Ramos (cell line): ENCODE results near the gene PLAAT2.
"Not testable (repeated sequence)": the region's sequence is repeated elsewhere in the genome, so short reads cannot be mapped to it uniquely, and the experiment has no call there.

Source experiments
- in situ Hi-C: fragments of 300-500 bp; cut with MboI; formaldehyde crosslinking; loops from one replicate; pipeline ENCODE4 v1.14.3; 2022; ENCODE audit warnings: low sequenced_read_pairs; ENCODE audit not compliant: unreplicated experiment

Gene PLAAT2

GRCh38 chr11:63581224-63581623 is 18.0 kb upstream of the PLAAT2 start:
- in situ Hi-C loops = not testable (repeated sequence)

GRCh38 chr11:63578882-63579281 is 15.7 kb upstream of the PLAAT2 start:
- in situ Hi-C loops = not testable (repeated sequence)

- in situ Hi-C loops = no loop called here
These were observed 11.8 kb upstream of the PLAAT2 start for GRCh38 chr11:63574856-63575602.

GRCh38 chr11:63573881-63574855 is 11.0 kb upstream of the PLAAT2 start:
- in situ Hi-C loops = no loop called here

DNA sequence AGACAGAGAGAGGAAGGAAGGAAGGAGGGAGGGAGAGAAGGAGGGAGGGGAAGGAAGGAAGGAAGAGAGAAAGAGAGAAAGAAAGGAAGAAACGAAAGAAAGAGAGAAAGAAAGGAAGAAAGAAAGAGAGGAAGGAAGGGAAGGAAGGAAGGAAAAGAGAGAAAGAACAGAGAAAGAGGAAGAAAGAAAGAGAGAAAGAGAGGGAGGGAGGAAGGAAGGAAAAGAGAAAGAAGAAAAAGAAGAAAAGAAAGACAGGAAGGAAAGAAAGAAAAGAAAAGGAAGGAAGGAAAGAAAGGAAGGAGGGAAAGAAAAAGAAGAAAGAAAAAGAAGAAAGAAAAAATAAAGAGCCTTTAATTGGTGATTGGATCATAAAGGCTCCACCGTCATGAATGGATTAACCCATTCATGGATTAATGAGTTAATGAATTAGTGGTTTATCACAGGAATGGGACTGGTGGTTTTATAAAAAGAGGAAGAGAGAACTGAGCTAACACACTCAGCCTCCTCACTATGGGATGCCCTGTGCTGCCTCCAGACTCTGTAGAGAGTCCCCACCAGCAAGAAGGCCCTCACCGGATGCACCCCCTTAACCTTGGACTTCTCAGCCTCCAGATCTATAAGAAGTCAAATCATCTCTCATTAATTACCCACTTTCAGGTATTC is 9.0 kb upstream of the PLAAT2 start:
- in situ Hi-C loops = no loop called here

- in situ Hi-C loops = no loop called here
These were observed 6.4 kb upstream of the PLAAT2 start for GRCh38 chr11:63569570-63569969.

GRCh38 chr11:63567044-63567840 is 4.1 kb upstream of the PLAAT2 start:
- in situ Hi-C loops = no loop called here

- in situ Hi-C loops = no loop called here
These were observed 1.7 kb upstream of the PLAAT2 start for GRCh38 chr11:63564784-63565350.

DNA sequence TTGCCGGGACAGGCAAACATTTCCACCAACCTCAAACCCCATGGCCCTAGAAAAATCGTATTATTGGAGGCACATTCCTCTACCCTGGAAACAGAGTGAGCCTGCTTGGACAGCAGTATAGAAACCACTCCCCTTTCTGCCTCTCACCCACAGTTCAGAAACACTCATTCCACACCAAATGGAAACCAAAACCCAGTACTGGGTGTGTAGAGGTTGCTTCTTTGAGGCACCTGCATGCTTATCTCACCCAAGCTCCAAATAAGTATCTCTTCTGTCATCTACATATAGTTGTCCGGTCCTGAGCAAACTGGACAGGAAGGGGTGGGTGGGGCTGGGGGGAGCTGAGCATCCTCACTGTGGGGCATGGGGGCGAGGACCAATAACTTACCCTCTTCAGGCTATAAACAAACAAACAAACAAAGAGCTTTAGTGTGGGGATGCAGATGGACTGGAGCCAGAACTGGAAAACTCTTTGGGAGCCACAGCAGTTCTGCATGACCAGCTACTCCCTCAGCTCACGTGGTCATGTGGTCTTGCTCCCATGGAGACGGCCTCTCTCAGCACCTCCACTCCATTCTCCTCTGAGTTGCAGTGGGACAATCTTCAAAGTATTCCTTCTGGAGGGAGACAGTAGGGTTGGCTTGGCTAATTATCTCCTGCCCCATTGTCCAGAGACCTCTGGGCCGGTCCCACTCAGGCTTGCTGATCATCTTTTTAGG is 1.0 kb upstream of the PLAAT2 start:
- in situ Hi-C loops = no loop called here

GRCh38 chr11:63560506-63561180 is 2.5 kb downstream of the PLAAT2 start:
- in situ Hi-C loops = no loop called here

- in situ Hi-C loops = no loop called here
These were observed 4.6 kb downstream of the PLAAT2 start for GRCh38 chr11:63558459-63559157.

GRCh38 chr11:63557570-63557969 is 5.6 kb downstream of the PLAAT2 start:
- in situ Hi-C loops = no loop called here

DNA sequence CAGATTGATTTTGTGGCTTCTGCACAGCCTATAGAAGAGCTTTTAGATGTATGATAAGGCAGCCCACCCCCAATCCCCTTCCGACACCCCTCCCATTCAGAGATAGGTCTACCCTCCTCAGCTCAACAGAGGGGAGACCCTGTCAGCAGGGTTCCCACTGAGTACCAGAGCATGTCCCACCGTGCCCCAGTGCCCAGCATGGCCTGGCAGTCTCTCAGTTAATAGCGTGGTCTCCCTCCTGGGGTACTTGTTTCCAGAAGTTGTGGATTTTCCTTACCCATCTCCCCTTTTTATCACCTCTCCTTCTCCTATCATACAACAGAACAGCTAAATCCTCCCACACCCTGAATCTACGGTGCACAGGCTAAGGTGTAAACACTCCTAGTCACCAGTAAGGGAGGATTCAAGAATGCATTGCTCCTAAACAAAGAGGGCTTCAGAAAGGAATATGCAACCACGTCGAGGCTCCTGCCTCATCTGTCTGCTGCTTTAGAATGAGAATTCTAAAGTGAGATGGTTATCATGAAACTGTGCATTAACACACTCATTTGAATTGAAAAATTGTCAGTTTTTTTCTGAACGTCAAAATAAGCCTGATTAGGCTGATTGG is 6.7 kb downstream of the PLAAT2 start:
- in situ Hi-C loops = no loop called here

GRCh38 chr11:63554877-63555223 is 8.3 kb downstream of the PLAAT2 start:
- in situ Hi-C loops = no loop called here

DNA sequence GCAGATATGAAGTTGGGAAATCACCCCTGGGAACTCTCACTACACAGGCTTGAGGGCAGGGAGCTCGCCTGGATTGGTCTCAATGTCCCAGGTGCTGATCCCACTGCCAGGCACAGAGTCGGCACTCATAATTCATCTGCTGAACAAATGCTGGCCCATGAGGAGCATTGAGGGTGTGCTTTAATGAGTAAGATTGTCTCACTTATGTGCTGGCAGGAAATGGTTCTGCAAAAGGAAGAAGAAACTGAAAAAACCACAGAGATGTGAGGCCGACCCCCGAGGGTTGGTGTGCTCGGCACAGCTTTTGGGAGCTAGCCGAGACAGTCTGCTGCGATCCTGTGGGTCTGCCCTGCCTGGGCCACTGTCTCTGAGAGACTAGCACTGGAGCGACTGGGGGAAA is 9.4 kb downstream of the PLAAT2 start:
- in situ Hi-C loops = no loop called here

DNA sequence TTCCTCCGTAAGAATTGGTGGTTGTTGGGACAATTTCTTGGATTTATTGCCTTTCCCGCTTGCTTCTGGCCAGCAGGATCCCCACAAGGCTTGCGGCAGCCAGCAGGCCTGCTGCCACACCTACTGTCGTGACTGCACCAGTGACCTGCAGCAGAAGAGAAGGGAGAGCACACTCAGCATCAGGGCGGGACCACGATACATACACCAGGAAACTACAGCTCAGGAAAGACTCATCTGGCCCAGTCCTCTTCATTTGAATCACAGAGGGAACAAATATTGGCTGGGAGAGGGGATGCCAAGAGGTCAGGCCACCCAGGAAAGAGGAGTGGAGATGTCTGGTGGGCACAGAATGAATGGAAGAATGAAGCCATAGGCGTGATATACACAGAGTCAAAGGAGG is 10.3 kb downstream of the PLAAT2 start:
- in situ Hi-C loops = no loop called here

- in situ Hi-C loops = no loop called here
These were observed 11.3 kb downstream of the PLAAT2 start for GRCh38 chr11:63551889-63552266.
